H1 (cell line): Measurements from ENCODE around the gene FMNL2. TPM values are rescaled to one million over a fixed set of nuclear protein-coding genes. Genes with fewer than 3 reads are reported as not detected.
A peak's percentile ranks its signal among the peaks of the same experiment; 100 is the strongest.

ENCODE experiments used
- CTCF ChIA-PET: fragments of 300-600 bp; sonication (Branson Sonifier 250); formaldehyde crosslinking; loops from one replicate; lab custom pipeline; 2021; ENCODE audit not compliant: partially characterized antibody; lab: Charles Lee
- POLR2A ChIA-PET: fragments of 300-600 bp; sonication (Branson Sonifier 250); formaldehyde crosslinking; loops from one replicate; lab custom pipeline; 2021; ENCODE audit warnings: inconsistent platforms; ENCODE audit not compliant: partially characterized antibody; lab: Charles Lee
- DNase-seq, 2 experiments: peaks; one replicate each; pipeline versions ENCODE4 v3.0.0 to v3.0.0-alpha.2; 2010 to 2022; ENCODE audit warnings: low spot score in 2 of 2, low read depth in 1 of 2, mixed read lengths in 1 of 2
- FAIRE-seq: peaks from 2 replicates; lab custom pipeline; 2011; peaks lifted over from hg19 to GRCh38; lab: Jason Lieb, UNC
- H2AFZ ChIP-seq: 2 replicates; pipeline ENCODE4 v1.8.1; 2012; ENCODE audit warnings: low read length, inconsistent platforms
- H2AK5ac ChIP-seq: 2 replicates; pipeline ENCODE4 v1.6.1; 2013; ENCODE audit warnings: low read depth, low read length
- H2BK120ac ChIP-seq: replicated peaks from 2 replicates; pipeline ENCODE3; 2013; ENCODE audit warnings: low read depth, low read length, inconsistent platforms
- H2BK12ac ChIP-seq: 2 replicates; pipeline ENCODE4 v1.6.1; 2013; ENCODE audit warnings: low read depth, low read length
- H2BK15ac ChIP-seq: 2 replicates; pipeline ENCODE4 v1.6.1; 2013; ENCODE audit warnings: low read length
- H2BK20ac ChIP-seq: 2 replicates; pipeline ENCODE4 v1.6.1; 2013; ENCODE audit warnings: low read length
- H2BK5ac ChIP-seq: 2 replicates; pipeline ENCODE4 v1.6.1; 2013; ENCODE audit warnings: low read depth, low read length
- H3K14ac ChIP-seq: 2 replicates; pipeline ENCODE4 v1.6.1; 2013; ENCODE audit warnings: inconsistent platforms; ENCODE audit not compliant: insufficient read length
- H3K18ac ChIP-seq: 2 replicates; pipeline ENCODE4 v1.6.1; 2013; ENCODE audit warnings: low read length; ENCODE audit errors: extremely low read depth
- H3K23ac ChIP-seq: 2 replicates; pipeline ENCODE4 v1.6.1; 2013; ENCODE audit warnings: inconsistent platforms; ENCODE audit not compliant: insufficient read length
- H3K23me2 ChIP-seq: 2 replicates; pipeline ENCODE4 v1.6.1; 2013; ENCODE audit warnings: low read depth, low read length
- H3K27ac ChIP-seq: 2 replicates; pipeline ENCODE4 v1.6.1; 2011; ENCODE audit warnings: low read depth, low read length, inconsistent platforms
- H3K27me3 ChIP-seq, 4 experiments: replicated peaks in 1 of 4; 1 replicate in 1 of 4; 2 replicates in 3 of 4; pipeline versions ENCODE4 v1.6.1 to v1.8.1; 2011 to 2013; ENCODE audit warnings: low read length in 3 of 4, mild to moderate bottlenecking in 3 of 4, inconsistent platforms in 2 of 4, mixed read lengths in 2 of 4, moderate library complexity in 1 of 4; ENCODE audit not compliant: control insufficient read depth in 3 of 4, insufficient read depth in 3 of 4; ENCODE audit errors: extremely low read depth in 1 of 4
- H3K36me3 ChIP-seq, 4 experiments: 2 replicates each; pipeline versions ENCODE4 v1.6.1 to v1.8.1; 2011 to 2013; ENCODE audit warnings: mild to moderate bottlenecking in 4 of 4, low read length in 3 of 4, moderate library complexity in 2 of 4, control low read depth in 1 of 4, inconsistent platforms in 1 of 4; ENCODE audit not compliant: insufficient read depth in 4 of 4, control insufficient read depth in 2 of 4
- H3K4ac ChIP-seq: replicated peaks from 2 replicates; pipeline ENCODE3; 2013; ENCODE audit warnings: low read length, low read depth, mixed read lengths, inconsistent platforms; ENCODE audit not compliant: insufficient read length
- H3K4me1 ChIP-seq, 4 experiments: replicated peaks in 1 of 4; 1 replicate in 1 of 4; 2 replicates in 3 of 4; pipeline versions ENCODE4 v1.6.1 to v1.8.1; 2011 to 2013; ENCODE audit warnings: low read length in 3 of 4, inconsistent platforms in 2 of 4, mixed read lengths in 1 of 4; ENCODE audit not compliant: insufficient read depth in 4 of 4, control insufficient read depth in 3 of 4
- H3K4me2 ChIP-seq, 2 experiments: 2 replicates each; pipeline versions ENCODE4 v1.6.1 to v1.8.1; 2011 to 2013; ENCODE audit warnings: low read depth in 2 of 2, low read length in 2 of 2, control low read depth in 1 of 2, inconsistent platforms in 1 of 2, mild to moderate bottlenecking in 1 of 2; ENCODE audit not compliant: insufficient read depth in 1 of 2
- H3K4me3 ChIP-seq, 4 experiments: fragments of 200-600, 300-600 bp in 1 of 4; sonication (generic), shearing (Covaris generic), sonication (Bioruptor Twin) in 1 of 4; 2 replicates each; pipeline versions ENCODE4 v1.5.1 to v1.8.1; 2011 to 2016; ENCODE audit warnings: low read length in 4 of 4, low read depth in 3 of 4, control low read depth in 2 of 4, inconsistent platforms in 2 of 4, mild to moderate bottlenecking in 2 of 4, mixed read lengths in 1 of 4, moderate library complexity in 1 of 4; ENCODE audit not compliant: insufficient read depth in 2 of 4; ENCODE audit errors: extremely low read depth in 1 of 4
- H3K56ac ChIP-seq: replicated peaks from 2 replicates; pipeline ENCODE3; 2013; ENCODE audit warnings: low read depth, mild to moderate bottlenecking, mixed read lengths, low read length, inconsistent platforms; ENCODE audit not compliant: insufficient read length
- H3K79me1 ChIP-seq: 2 replicates; pipeline ENCODE4 v1.6.1; 2013; ENCODE audit warnings: low read depth, low read length, control low read depth
- H3K79me2 ChIP-seq, 2 experiments: 2 replicates each; pipeline versions ENCODE4 v1.6.1 to v1.8.1; 2012 to 2013; ENCODE audit warnings: low read length in 2 of 2, mild to moderate bottlenecking in 2 of 2, inconsistent platforms in 1 of 2; ENCODE audit not compliant: insufficient read depth in 2 of 2, control insufficient read depth in 1 of 2
- H3K9ac ChIP-seq, 4 experiments: replicated peaks in 1 of 4; 1 replicate in 1 of 4; 2 replicates in 3 of 4; pipeline versions ENCODE4 v1.6.1 to v1.8.1; 2011 to 2013; ENCODE audit warnings: low read depth in 3 of 4, low read length in 3 of 4, control low read depth in 2 of 4, mild to moderate bottlenecking in 2 of 4, moderate library complexity in 2 of 4, inconsistent platforms in 1 of 4; ENCODE audit errors: extremely low read depth in 1 of 4
- H3K9me3 ChIP-seq, 2 experiments: 2 replicates each; pipeline versions ENCODE4 v1.6.1 to v1.8.1; 2012 to 2013; ENCODE audit warnings: mild to moderate bottlenecking in 2 of 2, moderate library complexity in 2 of 2, control low read depth in 1 of 2, inconsistent platforms in 1 of 2, low read depth in 1 of 2, low read length in 1 of 2, mixed read lengths in 1 of 2; ENCODE audit not compliant: insufficient read depth in 2 of 2
- H4K20me1 ChIP-seq, 2 experiments: replicated peaks in 1 of 2; 2 replicates each; pipeline versions ENCODE3 to v1.8.1; 2011 to 2013; ENCODE audit warnings: inconsistent platforms in 2 of 2, low read length in 2 of 2, mild to moderate bottlenecking in 1 of 2; ENCODE audit not compliant: insufficient read depth in 2 of 2, control insufficient read depth in 1 of 2
- H4K5ac ChIP-seq: 2 replicates; pipeline ENCODE4 v1.6.1; 2013; ENCODE audit warnings: low read length, low read depth, mixed read lengths, inconsistent platforms; ENCODE audit not compliant: insufficient read length
- H4K8ac ChIP-seq: 2 replicates; pipeline ENCODE4 v1.8.0; 2013; ENCODE audit warnings: mild to moderate bottlenecking, moderate library complexity, low read length, inconsistent platforms; ENCODE audit not compliant: insufficient read depth; ENCODE audit errors: extremely low read depth
- H4K91ac ChIP-seq: replicated peaks from 2 replicates; pipeline ENCODE3; 2013; ENCODE audit warnings: low read length, mixed read lengths, inconsistent platforms; ENCODE audit not compliant: insufficient read length
- EZH2 ChIP-seq: fragments of 200-600 bp; sonication (generic); IDR thresholded peaks from 2 replicates; pipeline ENCODE4 v1.7.1; 2012; ENCODE audit warnings: low read depth, mild to moderate bottlenecking, moderate library complexity, low read length, inconsistent platforms; ENCODE audit not compliant: severe bottlenecking
- HDAC2 ChIP-seq, 2 experiments: fragments of 300-600 bp in 1 of 2; sonication (generic) in 1 of 2; IDR thresholded peaks; 2 replicates each; pipeline ENCODE4 v1.6.1; 2011 to 2012; ENCODE audit warnings: low read depth in 2 of 2, low read length in 2 of 2, mild to moderate bottlenecking in 2 of 2, moderate library complexity in 2 of 2, borderline replicate concordance in 1 of 2, inconsistent platforms in 1 of 2
- RAD21 ChIP-seq, 2 experiments: IDR thresholded peaks in 1 of 2; conservative IDR thresholded peaks in 1 of 2; 2 replicates each; pipeline ENCODE4 v1.6.1; 2011; ENCODE audit warnings: low read depth in 2 of 2, low read length in 2 of 2, improper control_type of control experiment in 1 of 2, inconsistent platforms in 1 of 2, mild to moderate bottlenecking in 1 of 2, moderate library complexity in 1 of 2
- RNF2 ChIP-seq: fragments of 200-900, 300-1000 bp; sonication (generic); IDR thresholded peaks from 2 replicates; pipeline ENCODE4 v1.7.1; 2016; ENCODE audit warnings: borderline replicate concordance, low read depth, mild to moderate bottlenecking, antibody characterized with exemption, low read length; ENCODE audit not compliant: poor library complexity, severe bottlenecking; ENCODE audit errors: missing control alignments
- SAP30 ChIP-seq: fragments of 300-600 bp; sonication (generic); IDR thresholded peaks from 2 replicates; pipeline ENCODE4 v1.7.1; 2012; ENCODE audit warnings: low read length, moderate library complexity, mild to moderate bottlenecking, inconsistent platforms; ENCODE audit not compliant: insufficient read depth, insufficient replicate concordance
- SIRT6 ChIP-seq: IDR thresholded peaks from one replicate; pipeline ENCODE4 v1.7.1; 2012; ENCODE audit warnings: low read length, inconsistent platforms
- TBP ChIP-seq: IDR thresholded peaks from 2 replicates; pipeline ENCODE4 v1.6.1; 2011; ENCODE audit warnings: low read depth, low read length, improper control_type of control experiment
- WGBS, 2 experiments: shearing (Covaris generic) in 1 of 2; methylation state at CpG; one replicate each; pipeline versions ENCODE4 v1.1.6 to v1.1.7; 2013 to 2015; ENCODE audit warnings: low lambda C conversion rate in 2 of 2, mixed read lengths in 2 of 2, inconsistent platforms in 1 of 2, low coverage in 1 of 2, missing lambda C conversion rate in 1 of 2; ENCODE audit not compliant: insufficient replicate concordance in 2 of 2, insufficient coverage in 1 of 2, insufficient read length in 1 of 2; ENCODE audit errors: extremely low coverage in 1 of 2, missing lambda C conversion rate in 1 of 2; 5-methylcytosine and 5-hydroxymethylcytosine counted together
- polyA plus RNA-seq, 7 experiments: library from polyadenylated mRNA; depleted of rRNA in 3 of 7; stranded (reverse) in 5 of 7; unstranded in 2 of 7; fragments of >200 nt in 5 of 7; fragments of 200-250 nt in 2 of 7; gene quantifications; 1 replicate in 5 of 7; 2 replicates in 1 of 7; 4 replicates in 1 of 7; pipeline versions ENCODE4 v1.2.1 to v1.2.3, GENCODE V29; 2011 to 2013; ENCODE audit warnings: missing spikeins in 2 of 7, mixed read lengths in 2 of 7
- total RNA-seq: library from RNA; stranded (reverse); fragmentation: NEBNext Ultra II Directional; extraction: Animal tissue kit (Norgen Biotek cat#: 25700); gene quantifications from 2 replicates; pipeline ENCODE4 v1.2.1, GENCODE V29; 2021
- TF ChIP-seq, protein P1 (sequence below): IDR thresholded peaks from 2 replicates; pipeline ENCODE4 v1.6.1; 2011; ENCODE audit warnings: low read length, improper control_type of control experiment
- TF ChIP-seq, protein P2 (sequence below): IDR thresholded peaks from 2 replicates; pipeline ENCODE4 v1.6.1; 2011; ENCODE audit warnings: low read depth, mild to moderate bottlenecking, low read length; ENCODE audit not compliant: insufficient read depth

Gene FMNL2
- total and polyA plus RNA-seq, 2 of the 8 experiments (the other 6 are each of a cell fraction or from before 2014, with no cell fraction given), result 15.5 to 45.1 TPM

DNA sequence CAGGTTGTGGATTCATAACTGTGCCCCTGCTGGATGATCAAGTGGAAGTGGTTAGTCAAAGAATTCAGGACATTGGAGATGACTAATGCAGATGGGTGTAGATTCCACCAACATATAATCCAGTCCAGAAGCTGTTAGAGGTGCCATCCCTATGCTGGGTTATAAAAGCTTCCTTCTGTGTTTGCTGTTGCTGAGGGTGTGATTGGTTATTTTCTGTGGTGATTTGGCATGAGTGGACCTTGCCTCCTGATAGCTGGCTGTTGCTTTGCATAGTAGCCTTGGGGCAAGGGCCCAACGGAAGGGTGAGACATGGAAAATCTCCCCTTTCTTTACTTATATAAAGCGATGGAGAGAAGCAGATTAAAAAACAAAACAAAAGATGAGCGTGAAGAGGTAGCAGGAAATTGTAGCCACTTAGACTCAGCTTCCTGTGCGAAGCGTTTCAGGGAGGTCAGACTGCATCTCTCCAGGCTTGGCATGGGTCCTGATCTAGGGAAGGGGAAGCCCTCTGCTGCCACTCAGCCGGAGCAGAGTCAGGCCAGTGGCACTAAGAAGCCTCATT lies 190.4 kb downstream of the FMNL2 start:
- H3K4me1 ChIP-seq, result peaks cover 2 to 8% (median 6%) of the 10 kb centered on the region in 4 experiments; a peak in 3 of 7 replicates
- no peak overlapping the region for H3K4me2 ChIP-seq
- H4K91ac ChIP-seq, result no peak overlapping the region
- no peak overlapping the region for H2BK5ac ChIP-seq
- peaks cover 0 to 26% of the 10 kb centered on the region in 2 experiments; a peak in 2 of 4 replicates for H3K79me2 ChIP-seq
- H2BK15ac ChIP-seq, result no peak overlapping the region
- peaks cover 2% of the 10 kb centered on the region; the same call in 1 of the 2 replicates for H3K79me1 ChIP-seq
- H3K4me3 ChIP-seq, result no peak overlapping the region
- no peak overlapping the region for H3K27ac ChIP-seq
- no peak overlapping the region for H2AFZ ChIP-seq
- no peak overlapping the region for H3K14ac ChIP-seq
- WGBS, 2 experiments, result 94% methylated on average over 6 of the region's 6 CpGs; no CpG with 5 or more reads in 1 of the 2 experiments
- H3K23ac ChIP-seq, result no peak overlapping the region
- ChIA-PET CTCF (interaction anchor here (0.6 to 1.8 kb wide), 6 partner anchors 7 to 336 kb away, joined by 3 to 7 read pairs (median 4); no protein-coding TSS in a partner anchor), POLR2A (no interaction called here)
- H4K5ac ChIP-seq, result no peak overlapping the region
- DNase-seq (no peak), FAIRE-seq (no peak)
- H3K18ac ChIP-seq, result no peak overlapping the region
- no peak overlapping the region for H3K9ac ChIP-seq
- no peak overlapping the region for H2BK20ac ChIP-seq
- H3K36me3 ChIP-seq, result no peaks in the 10 kb centered on the region; a peak in 1 of 8 replicates
- no peak overlapping the region for H2BK120ac ChIP-seq
- H4K20me1 ChIP-seq, result peaks cover 0 to 4% of the 10 kb centered on the region in 2 experiments
- no peak overlapping the region for H3K4ac ChIP-seq
- H2AK5ac ChIP-seq, result no peak overlapping the region
- no peaks in the 10 kb centered on the region for H3K9me3 ChIP-seq
- no peak overlapping the region for H3K56ac ChIP-seq
- no peaks in the 10 kb centered on the region for H3K27me3 ChIP-seq
- peak overlapping the region; percentile 36; the same call in 1 of the 2 replicates for H4K8ac ChIP-seq
- H2BK12ac ChIP-seq, result no peak overlapping the region
- H3K23me2 ChIP-seq, result no peaks in the 10 kb centered on the region
- TF ChIP-seq EZH2 (no peak), TBP (no peak), RAD21 (IDR thresholded peaks at IDR 0.05 in 1 of 2, conservative IDR thresholded peaks at IDR 0.05 in 1 of 2; ENCODE audit: low read depth in 2 of 2, low read length in 2 of 2) (no peak), SAP30 (no peak), SIRT6 (no peak), HDAC2 (IDR thresholded peaks at IDR 0.05; ENCODE audit: borderline replicate concordance in 1 of 2, low read depth in 2 of 2, low read length in 2 of 2) (no peak), RNF2 (no peak)
- TF ChIP-seq, protein P1, sequence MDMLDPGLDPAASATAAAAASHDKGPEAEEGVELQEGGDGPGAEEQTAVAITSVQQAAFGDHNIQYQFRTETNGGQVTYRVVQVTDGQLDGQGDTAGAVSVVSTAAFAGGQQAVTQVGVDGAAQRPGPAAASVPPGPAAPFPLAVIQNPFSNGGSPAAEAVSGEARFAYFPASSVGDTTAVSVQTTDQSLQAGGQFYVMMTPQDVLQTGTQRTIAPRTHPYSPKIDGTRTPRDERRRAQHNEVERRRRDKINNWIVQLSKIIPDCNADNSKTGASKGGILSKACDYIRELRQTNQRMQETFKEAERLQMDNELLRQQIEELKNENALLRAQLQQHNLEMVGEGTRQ, result no peak
- TF ChIP-seq, protein P2, sequence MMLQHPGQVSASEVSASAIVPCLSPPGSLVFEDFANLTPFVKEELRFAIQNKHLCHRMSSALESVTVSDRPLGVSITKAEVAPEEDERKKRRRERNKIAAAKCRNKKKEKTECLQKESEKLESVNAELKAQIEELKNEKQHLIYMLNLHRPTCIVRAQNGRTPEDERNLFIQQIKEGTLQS, result no peak
